CD14-positive monocyte (primary cell): ENCODE data around the gene KCNMA1. TPM values are rescaled to one million over a fixed set of nuclear protein-coding genes. Genes with fewer than 3 reads are reported as not detected.

Experiments
- DNase-seq, 3 donors: peaks; one replicate each; pipeline ENCODE4 v3.0.0-alpha.2; 2011 to 2022
- H2AFZ ChIP-seq: 2 replicates; pipeline ENCODE4 v1.6.0; 2012; ENCODE audit warnings: mild to moderate bottlenecking, low read depth, low read length, inconsistent platforms; ENCODE audit not compliant: insufficient read depth, poor library complexity, severe bottlenecking
- H3K27ac ChIP-seq, 2 donors: 1 replicate in 1 of 2; 2 replicates in 1 of 2; pipeline ENCODE4 v1.5.1; 2012 to 2013; ENCODE audit warnings: low read length in 2 of 2, control low read depth in 1 of 2, inconsistent platforms in 1 of 2, low read depth in 1 of 2, mild to moderate bottlenecking in 1 of 2
- H3K27me3 ChIP-seq, 2 donors: one replicate each; pipeline versions ENCODE4 v1.6.0 to v1.6.1; 2011 to 2013; ENCODE audit warnings: low read length in 2 of 2; ENCODE audit not compliant: control insufficient read depth in 2 of 2, insufficient read depth in 2 of 2
- H3K36me3 ChIP-seq, 2 donors: replicated peaks in 1 of 2; 1 replicate in 1 of 2; 2 replicates in 1 of 2; pipeline versions ENCODE4 v1.5.1 to v1.6.1; 2012 to 2013; ENCODE audit warnings: low read length in 2 of 2, control low read depth in 1 of 2, inconsistent platforms in 1 of 2, mild to moderate bottlenecking in 1 of 2; ENCODE audit not compliant: insufficient read depth in 2 of 2, control insufficient read depth in 1 of 2
- H3K4me1 ChIP-seq, 2 donors: 1 replicate in 1 of 2; 2 replicates in 1 of 2; pipeline versions ENCODE4 v1.5.1 to v1.6.1; 2012 to 2013; ENCODE audit warnings: low read length in 2 of 2, control low read depth in 1 of 2, inconsistent platforms in 1 of 2, mild to moderate bottlenecking in 1 of 2, moderate library complexity in 1 of 2; ENCODE audit not compliant: insufficient read depth in 2 of 2, control insufficient read depth in 1 of 2
- H3K4me2 ChIP-seq: replicated peaks from 2 replicates; pipeline ENCODE3; 2012; ENCODE audit warnings: low read length, moderate library complexity, mild to moderate bottlenecking; ENCODE audit not compliant: poor library complexity, severe bottlenecking; ENCODE audit errors: extremely low read depth
- H3K4me3 ChIP-seq, 3 experiments: fragments of 200-600 bp in 1 of 3; sonication (generic) in 1 of 3; replicated peaks in 1 of 3; 1 replicate in 2 of 3; 2 replicates in 1 of 3; pipeline ENCODE4 v1.5.1; 2011 to 2013; ENCODE audit warnings: low read length in 3 of 3, mild to moderate bottlenecking in 3 of 3, control low read depth in 2 of 3, low read depth in 2 of 3, inconsistent platforms in 1 of 3, moderate library complexity in 1 of 3
- H3K79me2 ChIP-seq: 2 replicates; pipeline ENCODE4 v1.6.0; 2012; ENCODE audit warnings: mild to moderate bottlenecking, control low read depth, inconsistent platforms, low read length, moderate library complexity; ENCODE audit not compliant: insufficient read depth
- H3K9ac ChIP-seq: 2 replicates; pipeline ENCODE4 v1.6.0; 2017; ENCODE audit warnings: low read length, mild to moderate bottlenecking; ENCODE audit not compliant: insufficient read depth, poor library complexity, severe bottlenecking
- H3K9me3 ChIP-seq, 2 donors: replicated peaks in 1 of 2; 1 replicate in 1 of 2; 2 replicates in 1 of 2; pipeline versions ENCODE4 v1.5.1 to v1.6.1; 2012 to 2013; ENCODE audit warnings: low read length in 2 of 2, control low read depth in 1 of 2; ENCODE audit not compliant: control insufficient read depth in 1 of 2, insufficient read depth in 1 of 2
- H4K20me1 ChIP-seq: 2 replicates; pipeline ENCODE4 v1.6.0; 2012; ENCODE audit warnings: mild to moderate bottlenecking, low read length, control low read depth, moderate library complexity; ENCODE audit not compliant: insufficient read depth
- H3K27ac Mint-ChIP-seq, 7 donors: one replicate each; pipeline ENCODE4 v1.8.0; 2020; ENCODE audit warnings: mild to moderate bottlenecking in 7 of 7, mixed read lengths in 7 of 7, moderate library complexity in 6 of 7, inconsistent platforms in 2 of 7
- H3K27me3 Mint-ChIP-seq, 3 donors: one replicate each; pipeline ENCODE4 v1.8.0; 2021 to 2022; ENCODE audit warnings: low read depth in 3 of 3, mild to moderate bottlenecking in 3 of 3, mixed read lengths in 3 of 3, moderate library complexity in 3 of 3, inconsistent platforms in 1 of 3
- H3K36me3 Mint-ChIP-seq, 2 donors: one replicate each; pipeline ENCODE4 v1.8.0; 2020; ENCODE audit warnings: mixed read lengths in 2 of 2, inconsistent platforms in 1 of 2, mild to moderate bottlenecking in 1 of 2
- H3K4me1 Mint-ChIP-seq: one replicate; pipeline ENCODE4 v1.8.0; 2020; ENCODE audit warnings: mild to moderate bottlenecking, mixed read lengths
- H3K4me3 Mint-ChIP-seq, 2 donors: one replicate each; pipeline ENCODE4 v1.8.0; 2020; ENCODE audit warnings: mild to moderate bottlenecking in 2 of 2, mixed read lengths in 2 of 2, moderate library complexity in 1 of 2
- H3K9me3 Mint-ChIP-seq, 7 donors: one replicate each; pipeline ENCODE4 v1.8.0; 2020 to 2022; ENCODE audit warnings: mixed read lengths in 7 of 7, mild to moderate bottlenecking in 6 of 7, moderate library complexity in 6 of 7, inconsistent platforms in 2 of 7
- CTCF ChIP-seq: fragments of 200-600 bp; IDR thresholded peaks from one replicate; pipeline ENCODE4 v1.8.0; 2022; ENCODE audit warnings: antibody characterized with exemption, mild to moderate bottlenecking
- WGBS: methylation state at CpG from one replicate; pipeline ENCODE4 v1.1.5; 2013; ENCODE audit warnings: missing lambda C conversion rate; ENCODE audit not compliant: insufficient coverage; 5-methylcytosine and 5-hydroxymethylcytosine counted together
- intact Hi-C, 2 donors: fragments of 100-400 bp; cut with micrococcal nuclease; formaldehyde crosslinking; loops; one replicate each; pipeline versions ENCODE4 v1.15.0 to v1.15.1; 2023
- polyA plus RNA-seq, 3 donors: library from polyadenylated mRNA; depleted of rRNA in 1 of 3; unstranded in 2 of 3; stranded (reverse) in 1 of 3; fragments of 300-500 nt in 2 of 3; fragments of >200 nt in 1 of 3; fragmentation: Illumina TruSeq in 2 of 3; gene quantifications; 1 replicate in 2 of 3; 2 replicates in 1 of 3; pipeline ENCODE4 v1.2.3, GENCODE V29; 2012 to 2021

Gene KCNMA1
- polyA plus RNA-seq, 3 donors = 0.11 to 1.0 TPM; not detected in 1

- no peak for DNase-seq
- Mint-ChIP-seq H3K4me3 (no peak overlapping the region), H3K9me3 (peaks cover 0 to 4% (median 2%) of the 10 kb centered on the region in 7 donors), H3K4me1 (peaks cover 4% of the 10 kb centered on the region), H3K27me3 (peaks cover 4% of the 10 kb centered on the region in 3 donors), H3K27ac (peak overlapping the region in 1 of 7 donors; percentile 72), H3K36me3 (no peaks in the 10 kb centered on the region)
- no peaks in the 10 kb centered on the region for H4K20me1 ChIP-seq
- no peaks in the 10 kb centered on the region for H3K4me1 ChIP-seq
- H3K79me2 ChIP-seq = no peaks in the 10 kb centered on the region
- H3K9ac ChIP-seq = no peak overlapping the region
- no peak overlapping the region for H3K27ac ChIP-seq
- no peaks in the 10 kb centered on the region for H3K36me3 ChIP-seq
- TF ChIP-seq CTCF = no peak
- H3K27me3 ChIP-seq = no peaks in the 10 kb centered on the region
- H3K4me2 ChIP-seq = no peak overlapping the region
- no peak overlapping the region for H3K4me3 ChIP-seq
- 100% methylated on average over 1 of the region's 3 CpGs for WGBS
- intact Hi-C loops = loop anchor here in 1 of 2 donors (10.0 kb wide), 1 partner anchor 219 kb away; no protein-coding TSS in a partner anchor
- no peaks in the 10 kb centered on the region for H3K9me3 ChIP-seq
- no peak overlapping the region for H2AFZ ChIP-seq
Measured at GRCh38 chr10:77176232-77176631, 461.4 kb downstream of the KCNMA1 start.

GRCh38 chr10:77175631-77176222 is 461.9 kb downstream of the KCNMA1 start:
- H3K4me1 ChIP-seq = no peaks in the 10 kb centered on the region
- no peak overlapping the region for H3K4me3 ChIP-seq
- WGBS = 100% methylated on average over 1 of the region's 2 CpGs
- intact Hi-C loops = loop anchor here in 1 of 2 donors (10.0 kb wide), 1 partner anchor 219 kb away; no protein-coding TSS in a partner anchor
- H3K9me3 Mint-ChIP-seq = peaks cover 0 to 4% (median 2%) of the 10 kb centered on the region in 7 donors
- no peak for TF ChIP-seq CTCF
- H3K36me3 ChIP-seq = no peaks in the 10 kb centered on the region
- H3K79me2 ChIP-seq = no peaks in the 10 kb centered on the region
- H3K4me1 Mint-ChIP-seq = peaks cover 4% of the 10 kb centered on the region
- H3K9me3 ChIP-seq = no peaks in the 10 kb centered on the region
- H3K27me3 ChIP-seq = no peaks in the 10 kb centered on the region
- no peaks in the 10 kb centered on the region for H4K20me1 ChIP-seq
- H3K27me3 Mint-ChIP-seq = peaks cover 4% of the 10 kb centered on the region in 3 donors
- no peak overlapping the region for H3K27ac Mint-ChIP-seq
- no peak overlapping the region for H3K9ac ChIP-seq
- H3K36me3 Mint-ChIP-seq = no peaks in the 10 kb centered on the region
- H3K27ac ChIP-seq = no peak overlapping the region
- DNase-seq = no peak
- H2AFZ ChIP-seq = no peak overlapping the region
- no peak overlapping the region for H3K4me3 Mint-ChIP-seq
- no peak overlapping the region for H3K4me2 ChIP-seq
